Stimulated activated CD4-positive, alpha-beta T cell treated with anti-CD3 and anti-CD28 coated beads, TNF-alpha, amount 100 ng/mL, for 1 hour (primary cell): ENCODE results near the gene MBOAT2.

Source experiments
- DNase-seq, 3 donors: peaks; one replicate each; pipeline ENCODE4 v3.0.0-alpha.2; 2020; ENCODE audit warnings: low read depth in 3 of 3, low spot score in 1 of 3

MBOAT2 gene

GRCh38 chr2:8862230-8862629 is 141.3 kb downstream of the MBOAT2 start:
- no peak for DNase-seq

- no peak for DNase-seq
Measured at GRCh38 chr2:8861797-8862196, 141.7 kb downstream of the MBOAT2 start.

GRCh38 chr2:8860239-8860638 is 143.2 kb downstream of the MBOAT2 start:
- DNase-seq, result no peak

- no peak for DNase-seq
Measured at GRCh38 chr2:8858910-8859309, 144.6 kb downstream of the MBOAT2 start.

- no peak for DNase-seq
Measured at GRCh38 chr2:8858264-8858663, 145.2 kb downstream of the MBOAT2 start.

- no peak for DNase-seq
Measured at GRCh38 chr2:8857709-8858108, 145.8 kb downstream of the MBOAT2 start.

- DNase-seq, result no peak
Measured at GRCh38 chr2:8856176-8856575, 147.3 kb downstream of the MBOAT2 start.

GRCh38 chr2:8855010-8855409 is 148.5 kb downstream of the MBOAT2 start:
- no peak for DNase-seq

GRCh38 chr2:8853426-8853825 is 150.1 kb downstream of the MBOAT2 start:
- no peak for DNase-seq

GRCh38 chr2:8851811-8852560 is 151.5 kb downstream of the MBOAT2 start:
- no peak for DNase-seq

- no peak for DNase-seq
Measured at GRCh38 chr2:8850845-8851487, 152.5 kb downstream of the MBOAT2 start.

GRCh38 chr2:8849327-8849726 is 154.2 kb downstream of the MBOAT2 start:
- no peak for DNase-seq

- no peak for DNase-seq
Measured at GRCh38 chr2:8848328-8849100, 155.0 kb downstream of the MBOAT2 start.

GRCh38 chr2:8847400-8847799 is 156.1 kb downstream of the MBOAT2 start:
- DNase-seq, result no peak

GRCh38 chr2:8841932-8842331 is 161.6 kb downstream of the MBOAT2 start:
- DNase-seq, result no peak

GRCh38 chr2:8840475-8841091 is 162.9 kb downstream of the MBOAT2 start:
- no peak for DNase-seq

GRCh38 chr2:8839189-8839965 is 164.1 kb downstream of the MBOAT2 start:
- DNase-seq, result no peak

- no peak for DNase-seq
Measured at GRCh38 chr2:8837795-8838140, 165.7 kb downstream of the MBOAT2 start.

- peak; percentile 65 to 81 (median 79) for DNase-seq
Measured at GRCh38 chr2:8836971-8837794, 166.3 kb downstream of the MBOAT2 start, which contains the start of gene KIDINS220. KIDINS220 (minus strand) TSS chr2:8837613; CDS start chr2:8827093, 10,520 bp downstream.

GRCh38 chr2:8835279-8835678 is 168.2 kb downstream of the MBOAT2 start:
- no peak for DNase-seq
